GM12865 (cell line): ENCODE measurements around the gene TOX2.
A peak's percentile ranks its signal among the peaks of the same experiment; 100 is the strongest.

Source experiments
- DNase-seq: peaks from one replicate; pipeline ENCODE4 v3.0.0; 2010; ENCODE audit warnings: low read depth
- H3K4me3 ChIP-seq: 2 replicates; pipeline ENCODE4 v1.5.1; 2011; ENCODE audit warnings: mild to moderate bottlenecking, low read depth, low read length, control low read depth
- CTCF ChIP-seq: IDR thresholded peaks from 2 replicates; pipeline ENCODE4 v1.5.1; 2011; ENCODE audit warnings: low read length, control low read depth, low read depth, inconsistent platforms; ENCODE audit not compliant: insufficient read depth; ENCODE audit errors: missing control alignments

TOX2 gene

GRCh38 chr20:43938932-43939761 is 24.5 kb downstream of the TOX2 start:
- H3K4me3 ChIP-seq: no peak overlapping the region
- no peak for DNase-seq
- TF ChIP-seq CTCF: no peak

GRCh38 chr20:43939762-43940121 is 25.1 kb downstream of the TOX2 start:
- H3K4me3 ChIP-seq: no peak overlapping the region
- no peak for DNase-seq
- no peak for TF ChIP-seq CTCF

- DNase-seq: no peak
- TF ChIP-seq CTCF: no peak
- H3K4me3 ChIP-seq: no peak overlapping the region
These were observed 26.0 kb downstream of the TOX2 start for GRCh38 chr20:43940518-43941225.

GRCh38 chr20:43941476-43942200 is 27.0 kb downstream of the TOX2 start:
- DNase-seq: peak; percentile 47
- no peak overlapping the region for H3K4me3 ChIP-seq
- no peak for TF ChIP-seq CTCF

- no peak for DNase-seq
- TF ChIP-seq CTCF: no peak
These were observed 27.5 kb downstream of the TOX2 start for GRCh38 chr20:43942201-43942590.

GRCh38 chr20:43942667-43943285 is 28.1 kb downstream of the TOX2 start:
- peak; percentile 80 for DNase-seq
- no peak for TF ChIP-seq CTCF
- H3K4me3 ChIP-seq: peak overlapping the region; percentile 14; the same call in 1 of the 2 replicates

More at GRCh38 chr20:43942201-43942590, 27.5 kb downstream of the TOX2 start:
- no peak overlapping the region for H3K4me3 ChIP-seq
